HepG2 (cell line): ENCODE results near the gene REM2. TPM values are rescaled to one million over a fixed set of nuclear protein-coding genes. Genes with fewer than 3 reads are reported as not detected.

Source experiments
- ATAC-seq: fragments of 200-7000 bp; cut with Tn5 transposase; 3 replicates; pipeline ENCODE4 v1.9.1; 2020; ENCODE audit warnings: mild to moderate bottlenecking, moderate library complexity
- BruUV-seq: library from RNA; stranded (reverse); fragments of 400-500 nt; replicated peaks from 2 replicates; lab custom pipeline; 2021; lab: Mats Ljungman, UMichigan
- CTCF ChIA-PET: fragments of 300-600 bp; formaldehyde crosslinking; extraction: SDS; loops from one replicate; lab custom pipeline; 2021; ENCODE audit warnings: low total read pairs, inconsistent platforms, low intra/inter-chr PET ratio; lab: Yijun Ruan, JAX
- POLR2A ChIA-PET: fragments of 350-600 bp; sonication (Branson Sonifier 250); formaldehyde crosslinking; loops from one replicate; lab custom pipeline; 2020; ENCODE audit warnings: antibody characterized with exemption, inconsistent platforms; lab: Yijun Ruan, JAX
- DNase-seq: peaks from one replicate; pipeline ENCODE4 v3.0.0-alpha.2; 2015; ENCODE audit warnings: low spot score
- FAIRE-seq: peaks from 3 replicates; lab custom pipeline; 2011; peaks lifted over from hg19 to GRCh38; lab: Jason Lieb, UNC
- H2AFZ ChIP-seq: one replicate; pipeline ENCODE4 v1.6.1; 2011; ENCODE audit warnings: low read length, inconsistent platforms
- H3K27ac ChIP-seq: fragments of 300-600 bp; 3 replicates; pipeline ENCODE4 v1.8.0; 2011; ENCODE audit warnings: mixed run types, mild to moderate bottlenecking, mixed read lengths, low read length, inconsistent platforms; ENCODE audit not compliant: insufficient read depth; ENCODE audit errors: extremely low read length
- H3K27me3 ChIP-seq, 2 experiments: fragments of 200-600 bp in 1 of 2; 2 replicates in 1 of 2; 3 replicates in 1 of 2; pipeline versions ENCODE4 v1.6.0 to v1.8.0; 2011; ENCODE audit warnings: low read length in 2 of 2, mild to moderate bottlenecking in 2 of 2, moderate library complexity in 2 of 2, inconsistent platforms in 1 of 2; ENCODE audit not compliant: insufficient read depth in 2 of 2, control insufficient read depth in 1 of 2
- H3K36me3 ChIP-seq, 2 experiments: fragments of 200-600 bp in 1 of 2; replicated peaks in 1 of 2; 2 replicates in 1 of 2; 3 replicates in 1 of 2; pipeline versions ENCODE4 v1.5.1 to v1.8.0; 2011; ENCODE audit warnings: low read length in 2 of 2, inconsistent platforms in 1 of 2; ENCODE audit not compliant: insufficient read depth in 2 of 2, control insufficient read depth in 1 of 2
- H3K4me1 ChIP-seq: 2 replicates; pipeline ENCODE4 v1.5.1; 2012; ENCODE audit warnings: low read length, inconsistent platforms; ENCODE audit not compliant: insufficient read depth
- H3K4me2 ChIP-seq: 2 replicates; pipeline ENCODE4 v1.6.0; 2011; ENCODE audit warnings: low read depth, low read length, inconsistent platforms
- H3K4me3 ChIP-seq, 3 experiments: fragments of 200-600 bp in 1 of 3; sonication (generic), shearing (Covaris generic) in 1 of 3; replicated peaks in 1 of 3; 2 replicates each; pipeline ENCODE4 v1.5.1; 2011 to 2016; ENCODE audit warnings: low read length in 3 of 3, inconsistent platforms in 2 of 3, low read depth in 2 of 3, mild to moderate bottlenecking in 2 of 3, control low read depth in 1 of 3, mixed read lengths in 1 of 3; ENCODE audit not compliant: insufficient read depth in 1 of 3
- H3K79me2 ChIP-seq: one replicate; pipeline ENCODE4 v1.6.1; 2011; ENCODE audit warnings: low read length, inconsistent platforms; ENCODE audit not compliant: insufficient read depth
- H3K9ac ChIP-seq: 2 replicates; pipeline ENCODE4 v1.6.0; 2011; ENCODE audit warnings: mild to moderate bottlenecking, low read depth, low read length, inconsistent platforms; ENCODE audit not compliant: insufficient read depth
- H3K9me3 ChIP-seq: 2 replicates; pipeline ENCODE4 v1.5.1; 2012; ENCODE audit warnings: mild to moderate bottlenecking, low read length
- H4K20me1 ChIP-seq: 2 replicates; pipeline ENCODE4 v1.6.0; 2011; ENCODE audit warnings: inconsistent platforms, mild to moderate bottlenecking, low read length, moderate library complexity; ENCODE audit not compliant: insufficient read depth
- CCDC6 ChIP-seq: sonication (generic); formaldehyde crosslinking; IDR thresholded peaks from 2 replicates; pipeline ENCODE4 v1.8.1; 2022; ENCODE audit warnings: mild to moderate bottlenecking, missing genetic modification reagents, moderate library complexity
- EED ChIP-seq: sonication (generic); formaldehyde crosslinking; IDR thresholded peaks from 2 replicates; pipeline ENCODE4 v1.5.0; 2020; ENCODE audit warnings: mild to moderate bottlenecking, missing genetic modification reagents
- HINFP ChIP-seq: sonication (generic); formaldehyde crosslinking; IDR thresholded peaks from 2 replicates; pipeline ENCODE4 v1.4.0; 2020; ENCODE audit warnings: low read depth, mild to moderate bottlenecking, missing genetic modification reagents
- KDM3A ChIP-seq: IDR thresholded peaks from 2 replicates; pipeline ENCODE4 v1.6.1; 2018; ENCODE audit warnings: low read depth, missing compliant biosample characterization
- MAFF ChIP-seq: IDR thresholded peaks from 2 replicates; pipeline ENCODE4 v1.6.1; 2011; ENCODE audit warnings: low read depth, low read length, improper control_type of control experiment
- MYC ChIP-seq: sonication (generic); formaldehyde crosslinking; IDR thresholded peaks from 2 replicates; pipeline ENCODE4 v1.9.0; 2021; ENCODE audit warnings: missing genetic modification reagents, borderline replicate concordance
- PTBP1 ChIP-seq: fragments of 200-400 bp; formaldehyde crosslinking; IDR thresholded peaks from 2 replicates; pipeline ENCODE4 v1.6.1; 2018; ENCODE audit warnings: low read length, low read depth; ENCODE audit not compliant: poor library complexity, severe bottlenecking
- SCMH1 ChIP-seq: sonication (generic); formaldehyde crosslinking; IDR thresholded peaks from 2 replicates; pipeline ENCODE4 v1.9.0; 2021; ENCODE audit warnings: missing genetic modification reagents, mild to moderate bottlenecking, borderline replicate concordance
- ZBTB44 ChIP-seq: sonication (generic); formaldehyde crosslinking; IDR thresholded peaks from 2 replicates; pipeline ENCODE4 v1.4.0; 2020; ENCODE audit warnings: missing genetic modification reagents
- ZKSCAN1 ChIP-seq: fragments of 150-350 bp; IDR thresholded peaks from 2 replicates; pipeline ENCODE4 v1.6.1; 2014; ENCODE audit warnings: low read length
- ZNF557 ChIP-seq: sonication (generic); formaldehyde crosslinking; IDR thresholded peaks from 2 replicates; pipeline ENCODE4 v1.4.0; 2020; ENCODE audit warnings: missing genetic modification reagents
- ZNF761 ChIP-seq: sonication (generic); formaldehyde crosslinking; conservative IDR thresholded peaks from 2 replicates; pipeline ENCODE4 v1.4.0; 2020; ENCODE audit warnings: mild to moderate bottlenecking, missing genetic modification reagents
- ZNF768 ChIP-seq: sonication (generic); formaldehyde crosslinking; IDR thresholded peaks from 2 replicates; pipeline ENCODE4 v1.4.0; 2020; ENCODE audit warnings: missing genetic modification reagents
- ZNF839 ChIP-seq: sonication (generic); formaldehyde crosslinking; IDR thresholded peaks from 2 replicates; pipeline ENCODE4 v1.4.0; 2020; ENCODE audit warnings: missing genetic modification reagents, mild to moderate bottlenecking, borderline replicate concordance
- WGBS: methylation state at CpG from one replicate; pipeline ENCODE4 v1.1.6; 2017; ENCODE audit warnings: low lambda C conversion rate; 5-methylcytosine and 5-hydroxymethylcytosine counted together
- in situ Hi-C: cut with HindIII; loops from 2 replicates; pipeline ENCODE4 v1.10.0; 2017; ENCODE audit warnings: low pct_unique_long_range_greater_than_20kb; ENCODE audit not compliant: extremely low pct_ligation_motif_present
- intact Hi-C: fragments of 100-400 bp; cut with micrococcal nuclease; formaldehyde crosslinking; loops from one replicate; pipeline ENCODE4 v1.10.0; 2022; ENCODE audit not compliant: unreplicated experiment
- polyA plus RNA-seq, 8 experiments: library from polyadenylated mRNA; depleted of rRNA in 3 of 8; stranded (reverse) in 7 of 8; unstranded in 1 of 8; fragments of >200 nt; fragmentation: Illumina TruSeq in 4 of 8; extraction: Trizol in 4 of 8; gene quantifications; 2 replicates each; pipeline versions ENCODE4 v1.2.1 to v1.2.3, GENCODE V29; 2011 to 2016; ENCODE audit warnings: low read depth in 4 of 8, missing spikeins in 1 of 8, mixed read lengths in 1 of 8; ENCODE audit not compliant: insufficient read depth in 1 of 8
- total RNA-seq, 5 experiments: library from RNA; depleted of rRNA; stranded (reverse); fragments of >200 nt; fragmentation: Illumina TruSeq; extraction: Trizol; gene quantifications; 2 replicates each; pipeline ENCODE4 v1.2.3, GENCODE V29; 2016; ENCODE audit warnings: low read depth in 1 of 5

The REM2 gene
- total and polyA plus RNA-seq, 2 of the 13 experiments (the other 11 are each of a cell fraction or from before 2014, with no cell fraction given): 0.20 TPM; not detected in 1

- H3K27me3 ChIP-seq: peaks cover 5 to 37% of the 10 kb centered on the region in 2 experiments; a peak in 4 of 5 replicates
- no peak overlapping the region for H3K9ac ChIP-seq
- no TSS peak for BruUV-seq
- H3K9me3 ChIP-seq: no peaks in the 10 kb centered on the region
- FAIRE-seq (no peak), ATAC-seq (no peak), DNase-seq (no peak)
- TF ChIP-seq ZKSCAN1: no peak
- TF ChIP-seq SCMH1 (CRISPR knock-in tag): no peak
- no peak for TF ChIP-seq CCDC6 (CRISPR knock-in tag)
- TF ChIP-seq MAFF: no peak
- no peak for TF ChIP-seq ZNF761 (CRISPR knock-in tag)
- TF ChIP-seq ZNF557: no peak
- no peak for TF ChIP-seq KDM3A (CRISPR knock-in tag)
- no peak overlapping the region for H3K4me2 ChIP-seq
- H3K79me2 ChIP-seq: no peaks in the 10 kb centered on the region
- no peak overlapping the region for H2AFZ ChIP-seq
- H3K36me3 ChIP-seq: no peaks in the 10 kb centered on the region
- in situ Hi-C loops (loop anchor here (5.0 kb wide), 1 partner anchor 289 kb away; no protein-coding TSS in a partner anchor), intact Hi-C loops (no loop called here)
- no peaks in the 10 kb centered on the region for H4K20me1 ChIP-seq
- WGBS: 78% methylated on average over 26 of the region's 26 CpGs
- no peak overlapping the region for H3K4me3 ChIP-seq
- peaks cover 19% of the 10 kb centered on the region for H3K4me1 ChIP-seq
- H3K27ac ChIP-seq: no peak overlapping the region
- CTCF ChIA-PET: no interaction called here
- POLR2A ChIA-PET: interaction anchor here (0.8 kb wide), 1 partner anchor 24 kb away, joined by 3 read pairs; no protein-coding TSS in a partner anchor
These were observed 37.0 kb upstream of the REM2 start for GRCh38 chr14:22845821-22846625.

- intact Hi-C loops (no loop called here), in situ Hi-C loops (loop anchor here (5.0 kb wide), 1 partner anchor 290 kb away; no protein-coding TSS in a partner anchor)
- Histone ChIP-seq H3K79me2 (no peaks in the 10 kb centered on the region), H3K4me1 (peaks cover 19% of the 10 kb centered on the region), H3K9me3 (no peaks in the 10 kb centered on the region), H3K27me3 (peaks cover 9 to 45% of the 10 kb centered on the region in 2 experiments), H2AFZ (no peak overlapping the region), H3K4me3 (no peak overlapping the region), H3K27ac (no peak overlapping the region), H3K36me3 (no peaks in the 10 kb centered on the region), H3K9ac (no peak overlapping the region), H3K4me2 (no peak overlapping the region), H4K20me1 (no peaks in the 10 kb centered on the region)
- WGBS: 56% methylated on average over 11 of the region's 11 CpGs
- DNase-seq (no peak), ATAC-seq (peak; percentile 4; the same call in 2 of the 3 replicates), FAIRE-seq (no peak)
- ChIA-PET CTCF (no interaction called here), POLR2A (interaction anchor here (0.6 to 1.5 kb wide), 3 partner anchors 16 to 73 kb away, joined by 4 to 6 read pairs (median 5); no protein-coding TSS in a partner anchor)
- no TSS peak for BruUV-seq
- 0 out of 2 replicates have a peak, but pooled peaks have one; percentile 29 for TF ChIP-seq EED (CRISPR knock-in tag)
- 0 out of 2 replicates have a peak, but pooled peaks have one; percentile 26 for TF ChIP-seq ZNF839 (CRISPR knock-in tag)
- TF ChIP-seq HINFP (CRISPR knock-in tag): no peak
- TF ChIP-seq ZBTB44 (CRISPR knock-in tag): no peak
- peak; percentile 35 for TF ChIP-seq PTBP1
- 0 out of 2 replicates have a peak, but pooled peaks have one; percentile 25 for TF ChIP-seq MYC
- TF ChIP-seq ZNF768 (CRISPR knock-in tag): peak; percentile 70; the same call in 1 of the 2 replicates
These were observed 36.2 kb upstream of the REM2 start for GRCh38 chr14:22846811-22847307.
